ENCODE results near the gene MARVELD3.

- TF ChIP-seq, protein P1, sequence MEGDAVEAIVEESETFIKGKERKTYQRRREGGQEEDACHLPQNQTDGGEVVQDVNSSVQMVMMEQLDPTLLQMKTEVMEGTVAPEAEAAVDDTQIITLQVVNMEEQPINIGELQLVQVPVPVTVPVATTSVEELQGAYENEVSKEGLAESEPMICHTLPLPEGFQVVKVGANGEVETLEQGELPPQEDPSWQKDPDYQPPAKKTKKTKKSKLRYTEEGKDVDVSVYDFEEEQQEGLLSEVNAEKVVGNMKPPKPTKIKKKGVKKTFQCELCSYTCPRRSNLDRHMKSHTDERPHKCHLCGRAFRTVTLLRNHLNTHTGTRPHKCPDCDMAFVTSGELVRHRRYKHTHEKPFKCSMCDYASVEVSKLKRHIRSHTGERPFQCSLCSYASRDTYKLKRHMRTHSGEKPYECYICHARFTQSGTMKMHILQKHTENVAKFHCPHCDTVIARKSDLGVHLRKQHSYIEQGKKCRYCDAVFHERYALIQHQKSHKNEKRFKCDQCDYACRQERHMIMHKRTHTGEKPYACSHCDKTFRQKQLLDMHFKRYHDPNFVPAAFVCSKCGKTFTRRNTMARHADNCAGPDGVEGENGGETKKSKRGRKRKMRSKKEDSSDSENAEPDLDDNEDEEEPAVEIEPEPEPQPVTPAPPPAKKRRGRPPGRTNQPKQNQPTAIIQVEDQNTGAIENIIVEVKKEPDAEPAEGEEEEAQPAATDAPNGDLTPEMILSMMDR (IDR thresholded peaks at IDR 0.05) = no peak
- no peak for TF ChIP-seq EZH2 (IDR thresholded peaks at IDR 0.05; ENCODE audit: borderline replicate concordance, insufficient read depth, low read depth, low read length, poor library complexity, severe bottlenecking)
Measured at GRCh38 chr16:71627731-71628181, 1.8 kb downstream of the MARVELD3 start.

Data from B cell (primary cell).